Neural cell (in vitro differentiated cells): ENCODE results near the gene CD1C. TPM values are rescaled to one million over a fixed set of nuclear protein-coding genes. Genes with fewer than 3 reads are reported as not detected.

Experiments used
- H2AFZ ChIP-seq: fragments of 200-600, 300-800 bp; sonication (generic), shearing (Covaris generic); 2 replicates; pipeline ENCODE4 v1.6.0; 2014; ENCODE audit warnings: low read depth, mild to moderate bottlenecking, antibody characterized with exemption, low read length, moderate library complexity
- H3F3A ChIP-seq: fragments of 200-600 bp; shearing (Covaris generic); 2 replicates; pipeline ENCODE4 v1.6.1; 2016; ENCODE audit warnings: mild to moderate bottlenecking, moderate library complexity, mixed read lengths, antibody characterized with exemption, low read length; ENCODE audit not compliant: insufficient read depth, poor library complexity, severe bottlenecking
- H3K27ac ChIP-seq: fragments of 200-600, 300-800 bp; sonication (generic), shearing (Covaris generic); 2 replicates; pipeline ENCODE4 v1.5.1; 2014; ENCODE audit warnings: mild to moderate bottlenecking, low read length, moderate library complexity
- H3K27me3 ChIP-seq: fragments of 300-800, 200-600 bp; sonication (generic), shearing (Covaris generic); 2 replicates; pipeline ENCODE4 v1.6.0; 2014; ENCODE audit warnings: mild to moderate bottlenecking, low read depth, low read length, moderate library complexity; ENCODE audit not compliant: insufficient read depth
- H3K36me3 ChIP-seq: fragments of 300-800, 200-600 bp; sonication (generic), shearing (Covaris generic); 2 replicates; pipeline ENCODE4 v1.5.1; 2014; ENCODE audit warnings: mild to moderate bottlenecking, antibody characterized with exemption, low read length, moderate library complexity; ENCODE audit not compliant: insufficient read depth
- H3K4me2 ChIP-seq: fragments of 300-800, 200-600 bp; sonication (generic), shearing (Covaris generic); 2 replicates; pipeline ENCODE4 v1.6.0; 2014; ENCODE audit warnings: mild to moderate bottlenecking, low read length
- H3K4me3 ChIP-seq: fragments of 300-800, 200-600 bp; sonication (generic), shearing (Covaris generic); 2 replicates; pipeline ENCODE4 v1.5.1; 2014; ENCODE audit warnings: mild to moderate bottlenecking, low read length, moderate library complexity
- H3K79me2 ChIP-seq: fragments of 200-600 bp; shearing (Covaris generic); replicated peaks from 2 replicates; pipeline ENCODE4 v1.6.0; 2014; ENCODE audit warnings: mild to moderate bottlenecking, low read length, moderate library complexity; ENCODE audit not compliant: insufficient read depth
- H3K9ac ChIP-seq: fragments of 300-800, 200-600 bp; sonication (generic), shearing (Covaris generic); 2 replicates; pipeline ENCODE4 v1.6.1; 2016; ENCODE audit warnings: mild to moderate bottlenecking, low read length, mixed read lengths
- H3K9me2 ChIP-seq: fragments of 200-600 bp; shearing (Covaris generic); 2 replicates; pipeline ENCODE4 v1.6.1; 2016; ENCODE audit warnings: mild to moderate bottlenecking, low read length, mixed read lengths; ENCODE audit not compliant: insufficient read depth
- H3K9me3 ChIP-seq: fragments of 200-600, 300-800 bp; sonication (generic), shearing (Covaris generic); 2 replicates; pipeline ENCODE4 v1.6.1; 2016; ENCODE audit warnings: mild to moderate bottlenecking, mixed run types, low read length, moderate library complexity, mixed read lengths
- H4K20me1 ChIP-seq: fragments of 200-600 bp; shearing (Covaris generic); 2 replicates; pipeline ENCODE4 v1.6.1; 2016; ENCODE audit warnings: mild to moderate bottlenecking, mixed run types; ENCODE audit not compliant: insufficient read depth
- CTCF ChIP-seq: fragments of 450-650 bp; IDR thresholded peaks from 2 replicates; pipeline ENCODE4 v1.5.1; 2014; ENCODE audit warnings: antibody characterized with exemption, mild to moderate bottlenecking, moderate library complexity; ENCODE audit not compliant: poor library complexity, severe bottlenecking
- EP300 ChIP-seq: fragments of 450-650 bp; conservative IDR thresholded peaks from 2 replicates; pipeline ENCODE4 v1.6.1; 2014; ENCODE audit warnings: antibody characterized with exemption, mild to moderate bottlenecking, moderate library complexity; ENCODE audit not compliant: poor library complexity, severe bottlenecking
- EZH2 ChIP-seq: fragments of 200-600, 300-800 bp; shearing (Covaris generic), sonication (generic); IDR thresholded peaks from 2 replicates; pipeline ENCODE4 v1.6.1; 2014; ENCODE audit warnings: antibody characterized with exemption, low read length, borderline replicate concordance, mild to moderate bottlenecking; ENCODE audit not compliant: insufficient read depth, poor library complexity, severe bottlenecking
- MXI1 ChIP-seq: fragments of 450-650 bp; conservative IDR thresholded peaks from 2 replicates; pipeline ENCODE4 v1.6.1; 2014; ENCODE audit warnings: antibody characterized with exemption, mild to moderate bottlenecking; ENCODE audit not compliant: poor library complexity, severe bottlenecking
- POLR2AphosphoS5 ChIP-seq: IDR thresholded peaks from 2 replicates; pipeline ENCODE4 v1.6.1; 2012
- RAD21 ChIP-seq: fragments of 450-650 bp; conservative IDR thresholded peaks from 2 replicates; pipeline ENCODE4 v1.6.1; 2014; ENCODE audit warnings: antibody characterized with exemption, mild to moderate bottlenecking, moderate library complexity
- REST ChIP-seq: IDR thresholded peaks from 2 replicates; pipeline ENCODE4 v1.6.1; 2012; ENCODE audit warnings: borderline replicate concordance
- SMC3 ChIP-seq: fragments of 450-650 bp; conservative IDR thresholded peaks from 2 replicates; pipeline ENCODE4 v1.6.1; 2014; ENCODE audit warnings: antibody characterized with exemption, mild to moderate bottlenecking, moderate library complexity; ENCODE audit not compliant: poor library complexity
- TAF1 ChIP-seq: IDR thresholded peaks from 2 replicates; pipeline ENCODE4 v1.6.1; 2012; ENCODE audit warnings: low read depth
- polyA plus RNA-seq: library from polyadenylated mRNA; depleted of rRNA; stranded (reverse); fragments of >200 nt; gene quantifications from 2 replicates; pipeline ENCODE4 v1.2.3, GENCODE V29; 2014

Gene CD1C
- polyA plus RNA-seq, 1 donor from 2014 or later: not detected

- TF ChIP-seq RAD21 (no peak), TAF1 (no peak), CTCF (no peak)
- H3K4me2 ChIP-seq: no peak overlapping the region
- no peaks in the 10 kb centered on the region for H4K20me1 ChIP-seq
- H3K4me3 ChIP-seq: no peak overlapping the region
- no peaks in the 10 kb centered on the region for H3K27me3 ChIP-seq
- H3K79me2 ChIP-seq: no peaks in the 10 kb centered on the region
- H3K27ac ChIP-seq: no peak overlapping the region
- H3K9me3 ChIP-seq: no peaks in the 10 kb centered on the region
- no peaks in the 10 kb centered on the region for H3K36me3 ChIP-seq
- no peak overlapping the region for H3K9ac ChIP-seq
- H3F3A ChIP-seq: no peaks in the 10 kb centered on the region
- H2AFZ ChIP-seq: no peak overlapping the region
- H3K9me2 ChIP-seq: no peaks in the 10 kb centered on the region
Observed at GRCh38 chr1:158283965-158284364, 5.8 kb upstream of the CD1C start.

GRCh38 chr1:158285756-158286241 lies 3.9 kb upstream of the CD1C start:
- Histone ChIP-seq H3K9me2 (no peaks in the 10 kb centered on the region), H2AFZ (no peak overlapping the region), H3F3A (no peaks in the 10 kb centered on the region), H3K79me2 (no peaks in the 10 kb centered on the region), H3K27ac (no peak overlapping the region), H3K4me2 (no peak overlapping the region), H4K20me1 (no peaks in the 10 kb centered on the region), H3K27me3 (no peaks in the 10 kb centered on the region), H3K9ac (no peak overlapping the region), H3K4me3 (no peak overlapping the region), H3K36me3 (no peaks in the 10 kb centered on the region), H3K9me3 (no peaks in the 10 kb centered on the region)
- TF ChIP-seq CTCF (no peak), POLR2AphosphoS5 (no peak), SMC3 (no peak), EP300 (no peak), TAF1 (no peak), EZH2 (no peak), RAD21 (no peak), MXI1 (no peak), REST (no peak)
